Keratinocyte (primary cell): ENCODE results near the gene LRRC7. TPM values are rescaled to one million over a fixed set of nuclear protein-coding genes. Genes with fewer than 3 reads are reported as not detected.

Experiments used
- DNase-seq: peaks from one replicate; pipeline ENCODE4 v3.0.0-alpha.2; 2011; ENCODE audit warnings: low read depth, missing footprints, low spot score
- FAIRE-seq: peaks from 2 replicates; lab custom pipeline; 2011; peaks lifted over from hg19 to GRCh38; lab: Jason Lieb, UNC
- H2AFZ ChIP-seq: 2 replicates; pipeline ENCODE4 v1.6.0; 2012; ENCODE audit warnings: low read length, control low read depth, inconsistent platforms; ENCODE audit not compliant: control insufficient read depth
- H3K27ac ChIP-seq: 2 replicates; pipeline ENCODE4 v1.5.1; 2011; ENCODE audit warnings: low read length; ENCODE audit not compliant: control insufficient read depth, insufficient read depth
- H3K27me3 ChIP-seq: 3 replicates; pipeline ENCODE4 v1.6.0; 2011; ENCODE audit warnings: low read length; ENCODE audit not compliant: control insufficient read depth, insufficient read depth; ENCODE audit errors: extremely low read depth
- H3K36me3 ChIP-seq, 2 experiments: 2 replicates in 1 of 2; 3 replicates in 1 of 2; pipeline ENCODE4 v1.5.1; 2011; ENCODE audit warnings: low read length in 2 of 2, mild to moderate bottlenecking in 1 of 2; ENCODE audit not compliant: control insufficient read depth in 2 of 2, insufficient read depth in 2 of 2; ENCODE audit errors: extremely low read depth in 1 of 2
- H3K4me1 ChIP-seq: 3 replicates; pipeline ENCODE4 v1.5.1; 2011; ENCODE audit warnings: low read length; ENCODE audit not compliant: control insufficient read depth, insufficient read depth; ENCODE audit errors: extremely low read depth
- H3K4me2 ChIP-seq: 3 replicates; pipeline ENCODE4 v1.6.0; 2011; ENCODE audit warnings: low read depth, low read length; ENCODE audit not compliant: control insufficient read depth, insufficient read depth; ENCODE audit errors: extremely low read depth
- H3K4me3 ChIP-seq, 3 experiments: fragments of 200-600 bp in 1 of 3; sonication (generic) in 1 of 3; 2 replicates in 2 of 3; 3 replicates in 1 of 3; pipeline ENCODE4 v1.5.1; 2011 to 2016; ENCODE audit warnings: low read length in 3 of 3, mild to moderate bottlenecking in 3 of 3, control low read depth in 2 of 3, inconsistent platforms in 1 of 3, low read depth in 1 of 3, mixed read lengths in 1 of 3, mixed run types in 1 of 3, moderate library complexity in 1 of 3; ENCODE audit not compliant: control insufficient read depth in 2 of 3, insufficient read depth in 2 of 3; ENCODE audit errors: extremely low read depth in 1 of 3
- H3K79me2 ChIP-seq: 2 replicates; pipeline ENCODE4 v1.6.0; 2012; ENCODE audit warnings: low read length; ENCODE audit not compliant: control insufficient read depth, insufficient read depth
- H3K9ac ChIP-seq: 3 replicates; pipeline ENCODE4 v1.6.0; 2011; ENCODE audit warnings: low read length; ENCODE audit not compliant: control insufficient read depth, insufficient read depth; ENCODE audit errors: extremely low read depth
- H3K9me1 ChIP-seq: 3 replicates; pipeline ENCODE4 v1.6.0; 2011; ENCODE audit warnings: low read length; ENCODE audit not compliant: control insufficient read depth, insufficient read depth; ENCODE audit errors: extremely low read depth
- H3K9me3 ChIP-seq: 2 replicates; pipeline ENCODE4 v1.5.1; 2012; ENCODE audit warnings: low read depth, low read length; ENCODE audit not compliant: control insufficient read depth
- H4K20me1 ChIP-seq: 3 replicates; pipeline ENCODE4 v1.6.0; 2011; ENCODE audit warnings: low read length; ENCODE audit not compliant: control insufficient read depth, insufficient read depth; ENCODE audit errors: extremely low read depth
- CTCF ChIP-seq, 3 experiments: IDR thresholded peaks in 1 of 3; conservative IDR thresholded peaks in 1 of 3; optimal IDR thresholded peaks in 1 of 3; 2 replicates in 2 of 3; 3 replicates in 1 of 3; pipeline versions ENCODE3 to v1.5.1; 2011; ENCODE audit warnings: low read length in 3 of 3, mild to moderate bottlenecking in 3 of 3, moderate library complexity in 2 of 3, control low read depth in 1 of 3, inconsistent platforms in 1 of 3; ENCODE audit not compliant: insufficient read depth in 2 of 3; ENCODE audit errors: extremely low read depth in 1 of 3
- EZH2 ChIP-seq: IDR thresholded peaks from one replicate; pipeline ENCODE4 v1.6.1; 2012; ENCODE audit warnings: inconsistent platforms, mild to moderate bottlenecking, low read length, moderate library complexity
- dilution Hi-C: fragments of 300-500 bp; cut with MboI; formaldehyde crosslinking; loops from one replicate; pipeline ENCODE4 v1.7.0; 2020; ENCODE audit warnings: low sequenced_read_pairs; ENCODE audit not compliant: extremely low pct_ligation_motif_present
- polyA plus RNA-seq, 5 experiments: library from polyadenylated mRNA; depleted of rRNA in 3 of 5; stranded (reverse) in 3 of 5; stranded (forward) in 1 of 5; unstranded in 1 of 5; fragments of >200 nt; gene quantifications; 1 replicate in 1 of 5; 2 replicates in 3 of 5; 3 replicates in 1 of 5; pipeline versions ENCODE4 v1.2.1 to v1.2.3, GENCODE V29; 2011 to 2012; ENCODE audit warnings: missing spikeins in 2 of 5, low read depth in 1 of 5, low replicate concordance in 1 of 5

The LRRC7 gene
- polyA plus RNA-seq, 1 donor (not counting 4 experiments of a cell fraction or from before 2014, with no cell fraction given), result 0.28 TPM

- H3K9ac ChIP-seq, result no peak overlapping the region
- H3K27ac ChIP-seq, result no peak overlapping the region
- no peak for DNase-seq
- no peaks in the 10 kb centered on the region for H3K79me2 ChIP-seq
- no peaks in the 10 kb centered on the region for H3K9me1 ChIP-seq
- no peak for FAIRE-seq
- dilution Hi-C loops, result no loop called here
- no peaks in the 10 kb centered on the region for H3K9me3 ChIP-seq
- no peak overlapping the region for H3K4me2 ChIP-seq
- H2AFZ ChIP-seq, result no peak overlapping the region
- no peaks in the 10 kb centered on the region for H3K27me3 ChIP-seq
- no peaks in the 10 kb centered on the region for H3K36me3 ChIP-seq
- H3K4me3 ChIP-seq, result no peak overlapping the region
- no peaks in the 10 kb centered on the region for H4K20me1 ChIP-seq
- no peak for TF ChIP-seq CTCF (optimal IDR thresholded peaks at IDR 0.05 in 1 of 3, IDR thresholded peaks at IDR 0.05 in 1 of 3, conservative IDR thresholded peaks at IDR 0.05 in 1 of 3; ENCODE audit: extremely low read depth in 1 of 3, insufficient read depth in 2 of 3, low read length in 3 of 3)
- TF ChIP-seq EZH2, result no peak
- H3K4me1 ChIP-seq, result no peaks in the 10 kb centered on the region
Measured at GRCh38 chr1:69671363-69672010, 103.8 kb downstream of the LRRC7 start.

- no peak overlapping the region for H3K9ac ChIP-seq
- H3K4me1 ChIP-seq, result no peaks in the 10 kb centered on the region
- H3K27me3 ChIP-seq, result no peaks in the 10 kb centered on the region
- H3K9me1 ChIP-seq, result no peaks in the 10 kb centered on the region
- no peak overlapping the region for H3K4me2 ChIP-seq
- dilution Hi-C loops, result no loop called here
- no peaks in the 10 kb centered on the region for H3K9me3 ChIP-seq
- H3K36me3 ChIP-seq, result no peaks in the 10 kb centered on the region
- no peak overlapping the region for H2AFZ ChIP-seq
- no peak for TF ChIP-seq CTCF (optimal IDR thresholded peaks at IDR 0.05 in 1 of 3, IDR thresholded peaks at IDR 0.05 in 1 of 3, conservative IDR thresholded peaks at IDR 0.05 in 1 of 3; ENCODE audit: extremely low read depth in 1 of 3, insufficient read depth in 2 of 3, low read length in 3 of 3)
- no peak for TF ChIP-seq EZH2
- H4K20me1 ChIP-seq, result no peaks in the 10 kb centered on the region
- no peak for DNase-seq
- no peak overlapping the region for H3K4me3 ChIP-seq
- no peaks in the 10 kb centered on the region for H3K79me2 ChIP-seq
- no peak for FAIRE-seq
- H3K27ac ChIP-seq, result no peak overlapping the region
Measured at GRCh38 chr1:69673321-69673720, 105.6 kb downstream of the LRRC7 start.
